Dendritic cell treated with granulocyte-macrophage colony-stimulating factor and Interleukin-4, amounts not matched to agents 40 ng/mL and 50 ng/mL, for 4 days (primary cell): ENCODE results near the gene EPN2.
A peak's percentile ranks its signal among the peaks of the same experiment; 100 is the strongest.

Source experiments
- H3K27ac Mint-ChIP-seq: one replicate; pipeline ENCODE4 v1.8.0; 2022; ENCODE audit warnings: mild to moderate bottlenecking, mixed read lengths
- H3K27me3 Mint-ChIP-seq: one replicate; pipeline ENCODE4 v1.8.0; 2022; ENCODE audit warnings: mild to moderate bottlenecking, mixed read lengths
- H3K36me3 Mint-ChIP-seq: one replicate; pipeline ENCODE4 v1.8.0; 2022; ENCODE audit warnings: low read depth, mixed read lengths
- H3K4me1 Mint-ChIP-seq: one replicate; pipeline ENCODE4 v1.8.0; 2022; ENCODE audit warnings: low read depth, mixed read lengths
- H3K4me3 Mint-ChIP-seq: one replicate; pipeline ENCODE4 v1.8.0; 2022; ENCODE audit warnings: mild to moderate bottlenecking, moderate library complexity, mixed read lengths
- H3K9me3 Mint-ChIP-seq: one replicate; pipeline ENCODE4 v1.8.0; 2022; ENCODE audit warnings: mixed read lengths
- intact Hi-C: fragments of 100-400 bp; cut with micrococcal nuclease; formaldehyde crosslinking; loops from one replicate; pipeline ENCODE4 v1.15.0; 2022

The EPN2 gene

GRCh38 chr17:19285213-19285900 is 48.2 kb downstream of the EPN2 start:
- Mint-ChIP-seq H3K4me1 (peaks cover 77% of the 10 kb centered on the region), H3K27me3 (peaks cover 73% of the 10 kb centered on the region), H3K4me3 (no peak overlapping the region), H3K27ac (peak overlapping the region; percentile 84), H3K9me3 (no peaks in the 10 kb centered on the region), H3K36me3 (peaks cover 39% of the 10 kb centered on the region)
- intact Hi-C loops = no loop called here

GRCh38 chr17:19286751-19287341 is 49.7 kb downstream of the EPN2 start:
- intact Hi-C loops = no loop called here
- Mint-ChIP-seq H3K36me3 (peaks cover 47% of the 10 kb centered on the region), H3K4me3 (no peak overlapping the region), H3K9me3 (no peaks in the 10 kb centered on the region), H3K27me3 (peaks cover 68% of the 10 kb centered on the region), H3K27ac (peak overlapping the region; percentile 84), H3K4me1 (peaks cover 92% of the 10 kb centered on the region)

- H3K36me3 Mint-ChIP-seq = peaks cover 49% of the 10 kb centered on the region
- peak overlapping the region; percentile 84 for H3K27ac Mint-ChIP-seq
- H3K4me1 Mint-ChIP-seq = peaks cover 100% of the 10 kb centered on the region
- no peak overlapping the region for H3K4me3 Mint-ChIP-seq
- intact Hi-C loops = no loop called here
- no peaks in the 10 kb centered on the region for H3K9me3 Mint-ChIP-seq
- peaks cover 70% of the 10 kb centered on the region for H3K27me3 Mint-ChIP-seq
Measured at GRCh38 chr17:19287651-19288050, 50.5 kb downstream of the EPN2 start.

GRCh38 chr17:19288453-19288852 is 51.3 kb downstream of the EPN2 start:
- Mint-ChIP-seq H3K27me3 (peaks cover 67% of the 10 kb centered on the region), H3K36me3 (peaks cover 41% of the 10 kb centered on the region), H3K4me3 (no peak overlapping the region), H3K4me1 (peaks cover 92% of the 10 kb centered on the region), H3K9me3 (no peaks in the 10 kb centered on the region), H3K27ac (peak overlapping the region; percentile 84)
- intact Hi-C loops = no loop called here

GRCh38 chr17:19290066-19290705 is 53.0 kb downstream of the EPN2 start:
- Mint-ChIP-seq H3K9me3 (no peaks in the 10 kb centered on the region), H3K4me1 (peaks cover 84% of the 10 kb centered on the region)

GRCh38 chr17:19291646-19292376 is 54.6 kb downstream of the EPN2 start:
- Mint-ChIP-seq H3K4me1 (peaks cover 84% of the 10 kb centered on the region), H3K27me3 (peaks cover 57% of the 10 kb centered on the region), H3K4me3 (no peak overlapping the region), H3K36me3 (peaks cover 33% of the 10 kb centered on the region), H3K9me3 (no peaks in the 10 kb centered on the region), H3K27ac (peak overlapping the region; percentile 84)
- intact Hi-C loops = loop anchor here (2.0 kb wide), 1 partner anchor 15 kb away; no protein-coding TSS in a partner anchor

More at GRCh38 chr17:19290066-19290705, 53.0 kb downstream of the EPN2 start:
- intact Hi-C loops = loop anchor here (2.0 kb wide), 1 partner anchor 17 kb away; no protein-coding TSS in a partner anchor
- Mint-ChIP-seq H3K36me3 (peaks cover 33% of the 10 kb centered on the region), H3K27me3 (peaks cover 68% of the 10 kb centered on the region), H3K27ac (peak overlapping the region; percentile 84), H3K4me3 (peak overlapping the region; percentile 39)

- H3K9me3 Mint-ChIP-seq = no peaks in the 10 kb centered on the region
- H3K36me3 Mint-ChIP-seq = peaks cover 33% of the 10 kb centered on the region
- intact Hi-C loops = no loop called here
- H3K4me1 Mint-ChIP-seq = peaks cover 84% of the 10 kb centered on the region
- H3K27ac Mint-ChIP-seq = peak overlapping the region; percentile 84
- H3K27me3 Mint-ChIP-seq = peaks cover 53% of the 10 kb centered on the region
- H3K4me3 Mint-ChIP-seq = no peak overlapping the region
Measured at GRCh38 chr17:19292377-19292711, 55.2 kb downstream of the EPN2 start.

- H3K4me1 Mint-ChIP-seq = peaks cover 66% of the 10 kb centered on the region
- H3K36me3 Mint-ChIP-seq = peaks cover 19% of the 10 kb centered on the region
- peaks cover 48% of the 10 kb centered on the region for H3K27me3 Mint-ChIP-seq
- H3K27ac Mint-ChIP-seq = peak overlapping the region; percentile 79
- intact Hi-C loops = no loop called here
- H3K9me3 Mint-ChIP-seq = no peaks in the 10 kb centered on the region
- H3K4me3 Mint-ChIP-seq = no peak overlapping the region
Measured at GRCh38 chr17:19294443-19294842, 57.3 kb downstream of the EPN2 start.

- Mint-ChIP-seq H3K9me3 (no peaks in the 10 kb centered on the region), H3K27me3 (peaks cover 57% of the 10 kb centered on the region), H3K4me1 (peaks cover 54% of the 10 kb centered on the region), H3K36me3 (peaks cover 24% of the 10 kb centered on the region), H3K27ac (peak overlapping the region; percentile 79), H3K4me3 (peak overlapping the region; percentile 39)
- intact Hi-C loops = no loop called here
Measured at GRCh38 chr17:19295473-19296135, 58.4 kb downstream of the EPN2 start.

GRCh38 chr17:19296786-19297778 is 59.9 kb downstream of the EPN2 start:
- Mint-ChIP-seq H3K4me3 (no peak overlapping the region), H3K9me3 (no peaks in the 10 kb centered on the region), H3K27ac (peak overlapping the region; percentile 80), H3K36me3 (peaks cover 11% of the 10 kb centered on the region), H3K4me1 (peaks cover 49% of the 10 kb centered on the region), H3K27me3 (peaks cover 60% of the 10 kb centered on the region)
- intact Hi-C loops = no loop called here

- H3K27me3 Mint-ChIP-seq = peaks cover 53% of the 10 kb centered on the region
- peaks cover 59% of the 10 kb centered on the region for H3K4me1 Mint-ChIP-seq
- H3K27ac Mint-ChIP-seq = no peak overlapping the region
- H3K9me3 Mint-ChIP-seq = no peaks in the 10 kb centered on the region
- peaks cover 7% of the 10 kb centered on the region for H3K36me3 Mint-ChIP-seq
- intact Hi-C loops = no loop called here
- H3K4me3 Mint-ChIP-seq = no peak overlapping the region
Measured at GRCh38 chr17:19298569-19299213, 61.5 kb downstream of the EPN2 start.

- H3K36me3 Mint-ChIP-seq = peaks cover 7% of the 10 kb centered on the region
- H3K4me3 Mint-ChIP-seq = no peak overlapping the region
- no peaks in the 10 kb centered on the region for H3K9me3 Mint-ChIP-seq
- intact Hi-C loops = no loop called here
- peaks cover 51% of the 10 kb centered on the region for H3K27me3 Mint-ChIP-seq
- H3K27ac Mint-ChIP-seq = no peak overlapping the region
- peaks cover 65% of the 10 kb centered on the region for H3K4me1 Mint-ChIP-seq
Measured at GRCh38 chr17:19299214-19299747, 62.1 kb downstream of the EPN2 start.
